ENCODE data around the gene BPTF. TPM values are rescaled to one million over a fixed set of nuclear protein-coding genes. Genes with fewer than 3 reads are reported as not detected.
"Not testable (repeated sequence)": the region's sequence is repeated elsewhere in the genome, so short reads cannot be mapped to it uniquely, and the experiment has no call there.

BPTF gene
- polyA plus RNA-seq, 1 experiment, result 46.0 TPM

DNA sequence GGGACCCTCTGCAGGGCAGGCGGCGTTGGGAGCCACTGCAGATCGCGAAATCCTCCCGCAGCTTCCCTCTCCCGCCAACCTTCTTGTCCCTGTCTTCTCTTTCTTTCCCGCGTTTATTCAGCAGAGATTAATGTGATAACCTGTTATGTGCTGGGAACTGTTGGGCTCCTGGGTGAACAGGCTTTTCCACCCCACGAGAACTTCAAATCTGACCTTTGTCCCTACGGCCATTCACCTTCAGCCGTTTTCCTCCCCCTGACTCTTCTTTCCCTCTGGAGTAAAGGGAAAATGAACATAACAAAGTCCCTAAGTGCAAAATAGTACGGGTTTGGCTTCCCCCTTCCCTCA lies 195.1 kb downstream of the BPTF start:
- Histone ChIP-seq H3K27ac (ENCODE audit: low read depth, low read length) (peak overlapping the region; percentile 57), H3K4me3 (ENCODE audit: low read depth, low read length) (peak overlapping the region; percentile 66), H3K27me3 (ENCODE audit: control insufficient read depth, insufficient read depth, low read length) (no peaks in the 10 kb centered on the region), H3K9me3 (ENCODE audit: control insufficient read depth, insufficient read depth, low read length) (no peaks in the 10 kb centered on the region)
- TF ChIP-seq, protein P1, sequence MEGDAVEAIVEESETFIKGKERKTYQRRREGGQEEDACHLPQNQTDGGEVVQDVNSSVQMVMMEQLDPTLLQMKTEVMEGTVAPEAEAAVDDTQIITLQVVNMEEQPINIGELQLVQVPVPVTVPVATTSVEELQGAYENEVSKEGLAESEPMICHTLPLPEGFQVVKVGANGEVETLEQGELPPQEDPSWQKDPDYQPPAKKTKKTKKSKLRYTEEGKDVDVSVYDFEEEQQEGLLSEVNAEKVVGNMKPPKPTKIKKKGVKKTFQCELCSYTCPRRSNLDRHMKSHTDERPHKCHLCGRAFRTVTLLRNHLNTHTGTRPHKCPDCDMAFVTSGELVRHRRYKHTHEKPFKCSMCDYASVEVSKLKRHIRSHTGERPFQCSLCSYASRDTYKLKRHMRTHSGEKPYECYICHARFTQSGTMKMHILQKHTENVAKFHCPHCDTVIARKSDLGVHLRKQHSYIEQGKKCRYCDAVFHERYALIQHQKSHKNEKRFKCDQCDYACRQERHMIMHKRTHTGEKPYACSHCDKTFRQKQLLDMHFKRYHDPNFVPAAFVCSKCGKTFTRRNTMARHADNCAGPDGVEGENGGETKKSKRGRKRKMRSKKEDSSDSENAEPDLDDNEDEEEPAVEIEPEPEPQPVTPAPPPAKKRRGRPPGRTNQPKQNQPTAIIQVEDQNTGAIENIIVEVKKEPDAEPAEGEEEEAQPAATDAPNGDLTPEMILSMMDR (IDR thresholded peaks at IDR 0.05; ENCODE audit: low read depth, low read length), result no peak
- ChIA-PET CTCF (interaction anchor here (0.6 to 1.8 kb wide), 5 partner anchors 9 to 416 kb away, joined by 3 to 8 read pairs (median 3); no protein-coding TSS in a partner anchor), POLR2A (interaction anchor here (1.5 kb wide), 2 partner anchors 15 to 26 kb away, joined by 5 to 9 read pairs; partner anchors contain the start of gene KPNA2)
- DNase-seq (ENCODE audit: low read depth, low spot score), result no peak

DNA sequence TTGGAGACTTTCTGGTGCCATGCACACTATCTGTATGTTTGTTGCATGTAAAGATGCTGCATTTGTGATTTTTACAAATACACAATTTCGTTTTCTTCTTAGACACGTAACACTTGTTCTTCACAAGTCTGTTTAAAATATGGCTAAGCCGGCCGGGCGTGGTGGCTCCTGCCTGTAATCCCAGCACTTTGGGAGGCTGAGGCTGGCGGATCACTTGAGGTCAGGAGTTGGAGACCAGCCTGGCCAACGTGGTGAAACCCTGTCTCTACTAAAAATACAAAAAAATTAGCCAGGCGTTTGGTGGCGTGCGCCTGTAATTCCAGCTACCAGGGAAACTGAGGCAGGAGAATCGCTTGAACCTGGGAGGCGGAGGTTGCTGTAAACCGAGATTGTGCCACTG lies 195.5 kb downstream of the BPTF start:
- POLR2A ChIA-PET; H3K27me3 ChIP-seq (ENCODE audit: control insufficient read depth, insufficient read depth, low read length); H3K27ac ChIP-seq (ENCODE audit: low read depth, low read length); H3K9me3 ChIP-seq (ENCODE audit: control insufficient read depth, insufficient read depth, low read length); DNase-seq (ENCODE audit: low read depth, low spot score): not testable (repeated sequence)
- CTCF ChIA-PET, result interaction anchor here (0.6 to 1.8 kb wide), 6 partner anchors 9 to 416 kb away, joined by 3 to 8 read pairs (median 3); no protein-coding TSS in a partner anchor
- peak overlapping the region; percentile 66; the same call in 1 of the 2 replicates for H3K4me3 ChIP-seq (ENCODE audit: low read depth, low read length)

DNA sequence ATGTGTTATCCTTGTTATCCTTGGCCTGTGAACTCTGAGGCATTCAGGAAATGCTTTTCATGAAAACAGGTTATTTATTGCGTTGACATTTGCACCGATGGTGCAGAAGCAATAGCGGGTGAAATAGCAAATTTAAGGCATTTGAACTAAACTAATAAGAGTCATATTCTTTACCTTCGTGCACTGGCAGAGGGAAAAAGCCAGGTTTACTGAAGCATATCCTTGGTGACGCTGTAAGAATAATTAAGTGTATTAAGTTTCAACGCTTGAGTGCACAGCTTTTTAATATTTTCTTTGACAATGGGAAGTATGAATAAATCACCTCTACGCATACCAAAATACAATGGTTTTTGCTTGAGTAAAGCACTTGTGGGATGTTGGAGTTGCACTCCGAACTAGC lies 196.7 kb downstream of the BPTF start:
- POLR2A ChIA-PET, result no interaction called here
- TF ChIP-seq, protein P1 (IDR thresholded peaks at IDR 0.05; ENCODE audit: low read depth, low read length), result no peak
- no peak for DNase-seq (ENCODE audit: low read depth, low spot score)
- H3K27me3 ChIP-seq (ENCODE audit: control insufficient read depth, insufficient read depth, low read length), result no peaks in the 10 kb centered on the region
- no peak overlapping the region for H3K4me3 ChIP-seq (ENCODE audit: low read depth, low read length)
- no peaks in the 10 kb centered on the region for H3K9me3 ChIP-seq (ENCODE audit: control insufficient read depth, insufficient read depth, low read length)
- no peak overlapping the region for H3K27ac ChIP-seq (ENCODE audit: low read depth, low read length)
- CTCF ChIA-PET, result interaction anchor here (0.8 to 1.1 kb wide), 2 partner anchors 10 to 12 kb away, joined by 3 to 4 read pairs; no protein-coding TSS in a partner anchor

DNA sequence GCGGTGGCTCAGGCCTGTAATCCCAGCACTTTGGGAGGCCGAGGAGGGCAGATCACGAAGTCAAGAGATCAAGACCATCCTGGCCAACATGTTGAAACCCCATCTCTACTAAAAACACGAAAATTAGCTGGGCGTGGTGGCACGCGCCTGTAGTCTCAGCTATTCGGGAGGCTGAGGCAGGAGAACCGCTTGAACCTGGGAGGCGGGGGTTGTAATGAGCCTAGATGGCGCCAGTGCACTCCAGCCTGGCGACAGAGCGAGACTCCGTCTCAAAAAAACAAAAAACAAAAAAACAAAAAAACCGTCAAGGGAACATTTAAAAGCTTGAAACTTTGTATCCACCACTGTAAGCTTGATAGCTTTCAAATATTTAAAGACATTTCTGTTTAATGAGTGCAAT lies 197.2 kb downstream of the BPTF start:
- CTCF ChIA-PET, result interaction anchor here (0.8 to 1.1 kb wide), 2 partner anchors 11 kb away, joined by 3 to 4 read pairs; no protein-coding TSS in a partner anchor

DNA sequence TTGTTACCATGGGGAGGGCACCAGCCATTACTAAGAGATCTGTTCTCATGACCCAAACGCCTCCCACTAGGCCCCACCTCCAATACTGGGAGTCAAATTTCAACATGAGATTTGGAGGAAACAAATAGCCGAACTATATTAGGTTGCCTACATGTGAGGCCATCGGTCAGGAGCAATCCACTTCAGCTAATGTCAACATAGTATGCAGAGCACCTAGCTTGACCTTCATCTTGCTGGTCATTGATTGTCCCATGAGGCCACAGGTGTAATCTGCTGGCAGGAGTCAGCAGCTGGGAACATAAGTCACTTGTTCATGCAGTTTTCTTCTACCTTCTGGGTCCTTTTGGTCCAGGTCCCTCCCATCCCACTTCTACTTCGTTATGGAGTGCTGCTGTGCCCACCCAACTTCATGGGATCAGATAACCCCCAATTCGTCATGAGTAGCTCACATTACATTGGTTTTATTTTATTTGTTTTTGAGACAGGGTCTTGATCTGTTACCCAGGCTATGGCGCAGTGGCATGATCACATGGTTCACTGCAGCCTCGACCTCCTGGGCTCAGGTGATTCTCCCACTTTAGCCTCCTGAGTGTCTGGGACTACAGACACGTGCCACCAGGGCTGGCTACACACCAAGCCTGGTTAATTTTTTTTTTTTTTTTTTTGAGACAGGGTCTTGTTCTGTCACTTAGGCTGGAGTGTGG lies 204.4 kb downstream of the BPTF start:
- ChIA-PET POLR2A (no interaction called here), CTCF (interaction anchor here (0.6 kb wide), 2 partner anchors 9 kb away, joined by 3 read pairs; no protein-coding TSS in a partner anchor)
- Histone ChIP-seq H3K27me3 (ENCODE audit: control insufficient read depth, insufficient read depth, low read length) (no peaks in the 10 kb centered on the region), H3K9me3 (ENCODE audit: control insufficient read depth, insufficient read depth, low read length) (no peaks in the 10 kb centered on the region), H3K27ac (ENCODE audit: low read depth, low read length) (no peak overlapping the region), H3K4me3 (ENCODE audit: low read depth, low read length) (no peak overlapping the region)
- TF ChIP-seq, protein P1 (IDR thresholded peaks at IDR 0.05; ENCODE audit: low read depth, low read length), result no peak
- no peak for DNase-seq (ENCODE audit: low read depth, low spot score)

More for the DNA sequence above, 197.2 kb downstream of the BPTF start:
- POLR2A ChIA-PET; H3K27me3 ChIP-seq (ENCODE audit: control insufficient read depth, insufficient read depth, low read length); H3K4me3 ChIP-seq (ENCODE audit: low read depth, low read length); H3K27ac ChIP-seq (ENCODE audit: low read depth, low read length); H3K9me3 ChIP-seq (ENCODE audit: control insufficient read depth, insufficient read depth, low read length); DNase-seq (ENCODE audit: low read depth, low spot score): not testable (repeated sequence)

Small RNAs within 50 kb of the gene (small RNA-seq; reads per million reads assigned to genes)
- gene RN7SL622P (ENCODE audit: insufficient read length, low read depth), result not detected

Other genes starting within 250 kb of the BPTF start
- 35.5 and 47.4 TPM in 2 replicates for gene NOL11, start 107.6 kb upstream of the BPTF start, polyA plus RNA-seq (2011; rRNA removed)
- 11.3 and 14.4 TPM in 2 replicates for gene C17orf58, start 171.0 kb downstream of the BPTF start, polyA plus RNA-seq (2011; rRNA removed)
- gene KPNA2, start 210.2 kb downstream of the BPTF start, polyA plus RNA-seq (2011; rRNA removed), result 134 and 151 TPM in 2 replicates

All from AG04450 (cell line).